Ishikawa (cell line): Measurements from ENCODE around the gene SHISAL2B.

Experiments used
- CEBPB ChIP-seq: IDR thresholded peaks from 2 replicates; pipeline ENCODE4 v1.6.1; 2012
- CREB1 ChIP-seq: IDR thresholded peaks from 2 replicates; pipeline ENCODE4 v1.6.1; 2012; ENCODE audit warnings: low read depth
- EGR1 ChIP-seq: IDR thresholded peaks from 2 replicates; pipeline ENCODE4 v1.6.1; 2012
- EP300 ChIP-seq: IDR thresholded peaks from 2 replicates; pipeline ENCODE4 v1.6.1; 2012; ENCODE audit warnings: borderline replicate concordance
- FOXM1 ChIP-seq: IDR thresholded peaks from 2 replicates; pipeline ENCODE4 v1.6.1; 2012; ENCODE audit warnings: low read depth, borderline replicate concordance
- NFIC ChIP-seq: IDR thresholded peaks from 2 replicates; pipeline ENCODE4 v1.6.1; 2012
- RAD21 ChIP-seq: IDR thresholded peaks from 2 replicates; pipeline ENCODE4 v1.6.1; 2012; ENCODE audit warnings: low read depth
- REST ChIP-seq: IDR thresholded peaks from 2 replicates; pipeline ENCODE4 v1.6.1; 2012; ENCODE audit warnings: low read depth, mild to moderate bottlenecking
- TAF1 ChIP-seq: IDR thresholded peaks from 2 replicates; pipeline ENCODE4 v1.6.1; 2012; ENCODE audit warnings: low read depth, mild to moderate bottlenecking
- TCF12 ChIP-seq: IDR thresholded peaks from 2 replicates; pipeline ENCODE4 v1.6.1; 2012; ENCODE audit warnings: low read depth
- TEAD4 ChIP-seq: IDR thresholded peaks from 2 replicates; pipeline ENCODE4 v1.6.1; 2012
- YY1 ChIP-seq: IDR thresholded peaks from 2 replicates; pipeline ENCODE4 v1.6.1; 2012; ENCODE audit warnings: low read depth
- ZBTB7A ChIP-seq: IDR thresholded peaks from 2 replicates; pipeline ENCODE4 v1.6.1; 2012; ENCODE audit warnings: low read depth
- TF ChIP-seq, protein P1 (sequence below): IDR thresholded peaks from 2 replicates; pipeline ENCODE4 v1.6.1; 2012
- TF ChIP-seq, protein P2 (sequence below): IDR thresholded peaks from 2 replicates; pipeline ENCODE4 v1.6.1; 2012

Gene SHISAL2B

DNA sequence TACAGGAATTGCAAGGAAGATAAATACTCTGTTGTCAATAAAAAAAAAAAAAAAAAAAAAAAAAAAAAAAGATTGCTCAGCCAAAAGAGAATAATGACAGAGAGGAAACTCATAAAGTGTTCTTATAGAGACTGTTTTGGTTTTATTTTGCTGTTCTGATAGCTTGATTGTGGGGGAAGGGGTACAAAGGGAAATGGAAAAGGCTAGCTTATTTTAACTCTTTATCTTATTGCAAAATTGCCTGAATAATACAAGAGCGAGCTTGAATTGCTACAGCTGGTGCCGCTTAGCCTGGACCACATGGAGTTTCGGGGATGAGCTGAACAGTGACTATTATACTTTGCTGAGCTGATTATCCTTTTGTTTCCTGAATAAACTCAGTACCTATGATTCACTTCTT, 31.0 kb upstream of the SHISAL2B start:
- TF ChIP-seq RAD21 (no peak), EP300 (no peak)

DNA sequence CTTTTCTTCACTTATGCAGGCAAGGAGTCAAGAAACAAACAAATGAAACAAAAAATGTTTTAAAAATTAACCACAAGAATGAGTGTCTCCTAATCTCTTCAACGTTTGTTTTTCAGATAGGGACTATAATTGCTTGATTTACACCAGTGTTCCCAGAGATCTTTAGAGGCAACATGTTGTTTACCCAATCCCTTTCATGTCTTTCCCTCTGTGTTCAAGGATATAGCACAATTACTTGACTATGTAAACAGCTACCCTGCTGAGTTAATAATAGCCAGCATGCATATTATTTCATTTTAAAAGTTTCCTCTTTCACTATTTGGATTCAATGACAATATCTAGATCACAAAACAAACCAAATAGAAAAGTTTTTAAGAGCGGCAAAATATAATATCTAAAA, 25.1 kb upstream of the SHISAL2B start:
- TF ChIP-seq, protein P1, sequence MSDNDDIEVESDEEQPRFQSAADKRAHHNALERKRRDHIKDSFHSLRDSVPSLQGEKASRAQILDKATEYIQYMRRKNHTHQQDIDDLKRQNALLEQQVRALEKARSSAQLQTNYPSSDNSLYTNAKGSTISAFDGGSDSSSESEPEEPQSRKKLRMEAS = no peak

GRCh38 chr5:64666078-64666477, 24.2 kb upstream of the SHISAL2B start:
- TF ChIP-seq, protein P2, sequence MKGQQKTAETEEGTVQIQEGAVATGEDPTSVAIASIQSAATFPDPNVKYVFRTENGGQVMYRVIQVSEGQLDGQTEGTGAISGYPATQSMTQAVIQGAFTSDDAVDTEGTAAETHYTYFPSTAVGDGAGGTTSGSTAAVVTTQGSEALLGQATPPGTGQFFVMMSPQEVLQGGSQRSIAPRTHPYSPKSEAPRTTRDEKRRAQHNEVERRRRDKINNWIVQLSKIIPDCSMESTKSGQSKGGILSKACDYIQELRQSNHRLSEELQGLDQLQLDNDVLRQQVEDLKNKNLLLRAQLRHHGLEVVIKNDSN = peak; percentile 61
- no peak for TF ChIP-seq REST

- TF ChIP-seq, protein P2 = no peak
- TF ChIP-seq TAF1 (no peak), ZBTB7A (no peak), TEAD4 (no peak), CEBPB (no peak), TCF12 (no peak), FOXM1 (no peak), YY1 (no peak)
Measured at GRCh38 chr5:64667068-64667467, 23.2 kb upstream of the SHISAL2B start.

DNA sequence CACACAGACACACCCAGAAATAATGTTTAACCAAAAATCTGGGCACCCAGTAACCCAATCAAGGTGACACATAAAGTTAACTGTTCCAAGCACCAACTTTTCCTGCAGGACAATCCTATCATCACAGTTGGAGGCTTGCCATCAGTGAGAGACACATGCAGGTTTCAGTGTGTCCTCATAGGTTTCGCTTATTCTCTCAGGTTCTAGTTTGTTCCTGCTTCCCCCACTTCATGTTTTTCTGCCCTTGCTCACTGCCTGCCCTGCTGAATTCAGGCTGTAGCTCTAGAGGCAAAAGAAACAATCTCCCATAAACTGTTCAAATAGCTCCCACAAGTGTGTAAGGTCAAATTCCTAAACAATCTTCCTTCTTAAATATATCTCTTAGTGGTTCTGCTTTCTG, 20.0 kb upstream of the SHISAL2B start:
- TF ChIP-seq, protein P2 = no peak
- no peak for TF ChIP-seq FOXM1
- TF ChIP-seq YY1 = no peak
- no peak for TF ChIP-seq TCF12
- TF ChIP-seq, protein P1 = no peak
- TF ChIP-seq ZBTB7A = no peak
- TF ChIP-seq CREB1 = no peak
- no peak for TF ChIP-seq NFIC
- no peak for TF ChIP-seq EP300
- no peak for TF ChIP-seq TAF1
- TF ChIP-seq TEAD4 = no peak
- TF ChIP-seq REST = no peak
- TF ChIP-seq EGR1 = no peak
- no peak for TF ChIP-seq RAD21
- no peak for TF ChIP-seq CEBPB

- no peak for TF ChIP-seq RAD21
- no peak for TF ChIP-seq EGR1
- TF ChIP-seq YY1 = no peak
- TF ChIP-seq NFIC = no peak
- TF ChIP-seq ZBTB7A = no peak
- no peak for TF ChIP-seq TCF12
- no peak for TF ChIP-seq EP300
- no peak for TF ChIP-seq FOXM1
Measured at GRCh38 chr5:64671678-64672077, 18.6 kb upstream of the SHISAL2B start.

GRCh38 chr5:64678374-64678773, 11.9 kb upstream of the SHISAL2B start:
- TF ChIP-seq REST (no peak), RAD21 (no peak)
